WTC11 (cell line): Measurements from ENCODE around the gene TMC1. TPM values are rescaled to one million over a fixed set of nuclear protein-coding genes. Genes with fewer than 3 reads are reported as not detected.

Source experiments
- ATAC-seq: fragments of 200-7000 bp; cut with Tn5 transposase; 2 replicates; pipeline ENCODE4 v1.10.0; 2021; ENCODE audit warnings: mild to moderate bottlenecking, moderate library complexity
- CTCF ChIA-PET: fragments of 300-600 bp; sonication (Branson Sonifier 250); formaldehyde crosslinking; loops from one replicate; lab custom pipeline; 2021; ENCODE audit warnings: antibody characterized with exemption; lab: Charles Lee
- POLR2A ChIA-PET: fragments of 350-600 bp; sonication (Branson Sonifier 250); formaldehyde crosslinking; loops from one replicate; lab custom pipeline; 2021; ENCODE audit warnings: antibody characterized with exemption; lab: Charles Lee
- DNase-seq: peaks from one replicate; pipeline ENCODE4 v3.0.0; 2021; ENCODE audit warnings: low spot score
- H3K27ac Mint-ChIP-seq: 2 replicates; pipeline ENCODE4 v1.8.0; 2021; ENCODE audit warnings: mixed read lengths
- H3K27me3 Mint-ChIP-seq: 2 replicates; pipeline ENCODE4 v1.8.0; 2021; ENCODE audit warnings: low read depth, mild to moderate bottlenecking, moderate library complexity, mixed read lengths
- H3K36me3 Mint-ChIP-seq: 2 replicates; pipeline ENCODE4 v1.8.0; 2021; ENCODE audit warnings: mixed read lengths
- H3K4me1 Mint-ChIP-seq: 2 replicates; pipeline ENCODE4 v1.8.0; 2022; ENCODE audit warnings: mixed read lengths
- H3K4me3 Mint-ChIP-seq: 2 replicates; pipeline ENCODE4 v1.8.0; 2021; ENCODE audit warnings: mild to moderate bottlenecking, moderate library complexity, mixed read lengths
- H3K9me3 Mint-ChIP-seq: 2 replicates; pipeline ENCODE4 v1.8.0; 2021; ENCODE audit warnings: mixed read lengths
- ATF1 ChIP-seq: sonication (generic); formaldehyde crosslinking; IDR thresholded peaks from 2 replicates; pipeline ENCODE4 v1.8.1; 2023; ENCODE audit warnings: mild to moderate bottlenecking, moderate library complexity, missing genetic modification reagents
- ATF3 ChIP-seq: sonication (generic); formaldehyde crosslinking; conservative IDR thresholded peaks from 2 replicates; pipeline ENCODE4 v1.8.1; 2022; ENCODE audit warnings: mild to moderate bottlenecking, missing genetic modification reagents
- CREB1 ChIP-seq: sonication (generic); formaldehyde crosslinking; IDR thresholded peaks from 2 replicates; pipeline ENCODE4 v1.8.0; 2023; ENCODE audit warnings: mild to moderate bottlenecking, missing genetic modification reagents
- ELF4 ChIP-seq: sonication (generic); formaldehyde crosslinking; IDR thresholded peaks from 2 replicates; pipeline ENCODE4 v1.8.1; 2022; ENCODE audit warnings: low read depth, mild to moderate bottlenecking, moderate library complexity, missing genetic modification reagents
- ESRRA ChIP-seq: sonication (generic); formaldehyde crosslinking; IDR thresholded peaks from 2 replicates; pipeline ENCODE4 v1.8.1; 2022; ENCODE audit warnings: mild to moderate bottlenecking, missing genetic modification reagents, borderline replicate concordance
- MXD4 ChIP-seq: fragments of 250-450 bp; sonication (Bioruptor Pico); IDR thresholded peaks from 2 replicates; pipeline ENCODE4 v1.8.0; 2021; ENCODE audit warnings: mild to moderate bottlenecking, moderate library complexity, borderline replicate concordance
- NFE2L1 ChIP-seq: sonication (generic); formaldehyde crosslinking; IDR thresholded peaks from 2 replicates; pipeline ENCODE4 v1.8.1; 2023; ENCODE audit warnings: missing genetic modification reagents
- NFYB ChIP-seq: sonication (generic); formaldehyde crosslinking; conservative IDR thresholded peaks from 2 replicates; pipeline ENCODE4 v1.8.0; 2022; ENCODE audit warnings: low read depth, missing genetic modification reagents
- NR1H2 ChIP-seq: sonication (generic); formaldehyde crosslinking; IDR thresholded peaks from 2 replicates; pipeline ENCODE4 v1.9.0; 2021; ENCODE audit warnings: mild to moderate bottlenecking, moderate library complexity, missing genetic modification reagents
- PREB ChIP-seq: sonication (generic); formaldehyde crosslinking; IDR thresholded peaks from 2 replicates; pipeline ENCODE4 v1.8.1; 2022; ENCODE audit warnings: mild to moderate bottlenecking, missing genetic modification reagents, moderate library complexity, borderline replicate concordance
- PRRX2 ChIP-seq: fragments of 250-450 bp; sonication (Bioruptor Pico); IDR thresholded peaks from 2 replicates; pipeline ENCODE4 v1.8.0; 2021; ENCODE audit warnings: mild to moderate bottlenecking
- SOX15 ChIP-seq: fragments of 250-450 bp; sonication (Bioruptor Pico); IDR thresholded peaks from 2 replicates; pipeline ENCODE4 v1.9.0; 2021; ENCODE audit warnings: mild to moderate bottlenecking
- SP1 ChIP-seq: sonication (generic); formaldehyde crosslinking; conservative IDR thresholded peaks from 2 replicates; pipeline ENCODE4 v1.8.1; 2022; ENCODE audit warnings: missing genetic modification reagents
- USF1 ChIP-seq: sonication (generic); formaldehyde crosslinking; IDR thresholded peaks from 2 replicates; pipeline ENCODE4 v1.8.0; 2022; ENCODE audit warnings: mild to moderate bottlenecking, missing genetic modification reagents
- ZNF138 ChIP-seq: sonication (generic); formaldehyde crosslinking; conservative IDR thresholded peaks from 2 replicates; pipeline ENCODE4 v1.8.1; 2022; ENCODE audit warnings: mild to moderate bottlenecking, moderate library complexity, missing genetic modification reagents
- ZNF232 ChIP-seq: sonication (generic); formaldehyde crosslinking; IDR thresholded peaks from 2 replicates; pipeline ENCODE4 v1.8.0; 2022; ENCODE audit warnings: mild to moderate bottlenecking, missing genetic modification reagents
- ZNF263 ChIP-seq: sonication (generic); formaldehyde crosslinking; IDR thresholded peaks from 2 replicates; pipeline ENCODE4 v1.8.1; 2022; ENCODE audit warnings: low read depth, mild to moderate bottlenecking, moderate library complexity, missing genetic modification reagents
- ZNF416 ChIP-seq: fragments of 250-450 bp; sonication (Bioruptor Pico); IDR thresholded peaks from 2 replicates; pipeline ENCODE4 v1.9.0; 2021; ENCODE audit warnings: mild to moderate bottlenecking, inconsistent platforms
- total RNA-seq: library from RNA; stranded (reverse); gene quantifications from 3 replicates; pipeline ENCODE4 v1.2.3, GENCODE V29; 2021
- TF ChIP-seq, protein P1 (sequence below): sonication (generic); formaldehyde crosslinking; IDR thresholded peaks from 2 replicates; pipeline ENCODE4 v1.8.1; 2022; ENCODE audit warnings: missing genetic modification reagents, borderline replicate concordance
- TF ChIP-seq, protein P2 (sequence below): sonication (generic); formaldehyde crosslinking; IDR thresholded peaks from 2 replicates; pipeline ENCODE4 v1.8.0; 2022; ENCODE audit warnings: missing genetic modification reagents

TMC1 gene
- total RNA-seq, 1 experiment from 2014 or later = 0.31 TPM

- no peak for TF ChIP-seq ATF1
- TF ChIP-seq NR1H2 (CRISPR knock-in tag) = no peak
- TF ChIP-seq ELF4 = no peak
- TF ChIP-seq PRRX2 (CRISPR knock-in tag) = no peak
- TF ChIP-seq, protein P1, sequence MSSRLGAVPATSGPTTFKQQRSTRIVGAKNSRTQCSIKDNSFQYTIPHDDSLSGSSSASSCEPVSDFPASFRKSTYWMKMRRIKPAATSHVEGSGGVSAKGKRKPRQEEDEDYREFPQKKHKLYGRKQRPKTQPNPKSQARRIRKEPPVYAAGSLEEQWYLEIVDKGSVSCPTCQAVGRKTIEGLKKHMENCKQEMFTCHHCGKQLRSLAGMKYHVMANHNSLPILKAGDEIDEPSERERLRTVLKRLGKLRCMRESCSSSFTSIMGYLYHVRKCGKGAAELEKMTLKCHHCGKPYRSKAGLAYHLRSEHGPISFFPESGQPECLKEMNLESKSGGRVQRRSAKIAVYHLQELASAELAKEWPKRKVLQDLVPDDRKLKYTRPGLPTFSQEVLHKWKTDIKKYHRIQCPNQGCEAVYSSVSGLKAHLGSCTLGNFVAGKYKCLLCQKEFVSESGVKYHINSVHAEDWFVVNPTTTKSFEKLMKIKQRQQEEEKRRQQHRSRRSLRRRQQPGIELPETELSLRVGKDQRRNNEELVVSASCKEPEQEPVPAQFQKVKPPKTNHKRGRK (CRISPR knock-in tag) = no peak
- TF ChIP-seq MXD4 (CRISPR knock-in tag) = no peak
- no peak for TF ChIP-seq ATF3 (CRISPR knock-in tag)
- TF ChIP-seq NFYB (CRISPR knock-in tag) = no peak
Observed at GRCh38 chr9:72656021-72656420, 134.6 kb downstream of the TMC1 start (continued).

- ChIA-PET CTCF (no interaction called here), POLR2A (no interaction called here)
- Mint-ChIP-seq H3K9me3 (no peaks in the 10 kb centered on the region), H3K36me3 (no peaks in the 10 kb centered on the region), H3K4me1 (peaks cover 16% of the 10 kb centered on the region; the same call in 1 of the 2 replicates), H3K4me3 (no peak overlapping the region), H3K27me3 (no peaks in the 10 kb centered on the region), H3K27ac (no peak overlapping the region; the same call in 1 of the 2 replicates)
- DNase-seq (no peak), ATAC-seq (no peak)
- TF ChIP-seq ZNF232 (CRISPR knock-in tag) = no peak
Observed at GRCh38 chr9:72657023-72657422, 135.6 kb downstream of the TMC1 start.

DNA sequence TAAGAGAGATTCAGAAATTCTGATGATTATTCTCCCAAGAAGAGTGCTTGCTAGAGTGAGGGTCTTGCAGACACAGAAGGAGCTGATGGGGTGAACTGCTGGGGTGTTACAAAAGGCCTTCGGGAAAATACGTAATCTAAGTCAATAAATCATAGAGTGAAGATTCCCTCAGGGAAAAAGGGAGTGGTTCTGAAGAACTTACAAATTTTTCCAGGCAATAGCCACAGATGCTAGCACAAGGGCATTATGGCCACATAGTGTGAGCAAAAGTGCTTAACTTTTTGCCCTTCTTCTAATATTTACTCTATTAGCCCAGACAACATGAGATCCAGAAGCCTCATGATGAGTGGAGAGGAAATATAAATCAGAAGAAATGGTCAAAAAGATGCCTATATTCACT is 137.3 kb downstream of the TMC1 start:
- H3K27me3 Mint-ChIP-seq = no peaks in the 10 kb centered on the region
- no peak for TF ChIP-seq PRRX2 (CRISPR knock-in tag)
- TF ChIP-seq ESRRA (CRISPR knock-in tag) = no peak
- TF ChIP-seq MXD4 (CRISPR knock-in tag) = no peak
- no peak for TF ChIP-seq SOX15 (CRISPR knock-in tag)
- TF ChIP-seq CREB1 (CRISPR knock-in tag) = no peak
- no peak for TF ChIP-seq NFE2L1 (CRISPR knock-in tag)
- TF ChIP-seq, protein P2, sequence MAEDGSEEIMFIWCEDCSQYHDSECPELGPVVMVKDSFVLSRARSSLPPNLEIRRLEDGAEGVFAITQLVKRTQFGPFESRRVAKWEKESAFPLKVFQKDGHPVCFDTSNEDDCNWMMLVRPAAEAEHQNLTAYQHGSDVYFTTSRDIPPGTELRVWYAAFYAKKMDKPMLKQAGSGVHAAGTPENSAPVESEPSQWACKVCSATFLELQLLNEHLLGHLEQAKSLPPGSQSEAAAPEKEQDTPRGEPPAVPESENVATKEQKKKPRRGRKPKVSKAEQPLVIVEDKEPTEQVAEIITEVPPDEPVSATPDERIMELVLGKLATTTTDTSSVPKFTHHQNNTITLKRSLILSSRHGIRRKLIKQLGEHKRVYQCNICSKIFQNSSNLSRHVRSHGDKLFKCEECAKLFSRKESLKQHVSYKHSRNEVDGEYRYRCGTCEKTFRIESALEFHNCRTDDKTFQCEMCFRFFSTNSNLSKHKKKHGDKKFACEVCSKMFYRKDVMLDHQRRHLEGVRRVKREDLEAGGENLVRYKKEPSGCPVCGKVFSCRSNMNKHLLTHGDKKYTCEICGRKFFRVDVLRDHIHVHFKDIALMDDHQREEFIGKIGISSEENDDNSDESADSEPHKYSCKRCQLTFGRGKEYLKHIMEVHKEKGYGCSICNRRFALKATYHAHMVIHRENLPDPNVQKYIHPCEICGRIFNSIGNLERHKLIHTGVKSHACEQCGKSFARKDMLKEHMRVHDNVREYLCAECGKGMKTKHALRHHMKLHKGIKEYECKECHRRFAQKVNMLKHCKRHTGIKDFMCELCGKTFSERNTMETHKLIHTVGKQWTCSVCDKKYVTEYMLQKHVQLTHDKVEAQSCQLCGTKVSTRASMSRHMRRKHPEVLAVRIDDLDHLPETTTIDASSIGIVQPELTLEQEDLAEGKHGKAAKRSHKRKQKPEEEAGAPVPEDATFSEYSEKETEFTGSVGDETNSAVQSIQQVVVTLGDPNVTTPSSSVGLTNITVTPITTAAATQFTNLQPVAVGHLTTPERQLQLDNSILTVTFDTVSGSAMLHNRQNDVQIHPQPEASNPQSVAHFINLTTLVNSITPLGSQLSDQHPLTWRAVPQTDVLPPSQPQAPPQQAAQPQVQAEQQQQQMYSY = no peak
- no peak for TF ChIP-seq SP1 (CRISPR knock-in tag)
- TF ChIP-seq PREB = no peak
- no peak for TF ChIP-seq ZNF138
- no peak for TF ChIP-seq ZNF416
- TF ChIP-seq USF1 (CRISPR knock-in tag) = no peak
- TF ChIP-seq ZNF263 (CRISPR knock-in tag) = no peak
- H3K4me1 Mint-ChIP-seq = peaks cover 16% of the 10 kb centered on the region; the same call in 1 of the 2 replicates
- H3K9me3 Mint-ChIP-seq = no peaks in the 10 kb centered on the region
- CTCF ChIA-PET = interaction anchor here (1.0 kb wide), 1 partner anchor 149 kb away, joined by 3 read pairs; no protein-coding TSS in a partner anchor
- H3K27ac Mint-ChIP-seq = no peak overlapping the region
- H3K36me3 Mint-ChIP-seq = no peaks in the 10 kb centered on the region
- POLR2A ChIA-PET = no interaction called here
- DNase-seq = no peak
- ATAC-seq = no peak
- H3K4me3 Mint-ChIP-seq = no peak overlapping the region
